Esophagus squamous epithelium (tissue), 5 donors: ENCODE measurements around the gene NPSR1. TPM values are rescaled to one million over a fixed set of nuclear protein-coding genes. Genes with fewer than 3 reads are reported as not detected.

Experiments
- DNase-seq: peaks from one replicate; lab custom pipeline; 2025; lab: John Stamatoyannopoulos, UW
- H3K27ac ChIP-seq, 4 donors: fragments of 200-600 bp; sonication (generic); one replicate each; pipeline ENCODE4 v1.5.1; 2016 to 2019; ENCODE audit warnings: mild to moderate bottlenecking in 1 of 4
- H3K27me3 ChIP-seq, 4 donors: fragments of 200-600 bp; sonication (generic); 1 replicate in 3 of 4; 2 replicates in 1 of 4; pipeline versions ENCODE4 v1.5.1 to v1.6.0; 2017 to 2021; ENCODE audit warnings: antibody characterized with exemption in 1 of 4
- H3K36me3 ChIP-seq, 3 donors: fragments of 200-600 bp; sonication (generic); one replicate each; pipeline ENCODE4 v1.5.1; 2016 to 2019
- H3K4me1 ChIP-seq, 3 donors: fragments of 200-600 bp; sonication (generic); one replicate each; pipeline ENCODE4 v1.5.1; 2017 to 2019
- H3K4me3 ChIP-seq, 4 donors: fragments of 200-600 bp; sonication (generic); 1 replicate in 3 of 4; 2 replicates in 1 of 4; pipeline ENCODE4 v1.5.1; 2016 to 2019; ENCODE audit warnings: mild to moderate bottlenecking in 2 of 4, moderate library complexity in 1 of 4
- H3K9me3 ChIP-seq, 3 donors: fragments of 200-600 bp; sonication (generic); one replicate each; pipeline ENCODE4 v1.5.1; 2016 to 2019
- CTCF ChIP-seq, 6 experiments: fragments of 450-650 bp in 4 of 6; fragments of 200-600 bp in 2 of 6; sonication (generic) in 2 of 6; IDR thresholded peaks; one replicate each; pipeline ENCODE4 v1.5.1; 2016 to 2019; ENCODE audit warnings: antibody characterized with exemption in 6 of 6, mild to moderate bottlenecking in 4 of 6, moderate library complexity in 4 of 6
- POLR2A ChIP-seq, 4 donors: fragments of 450-650 bp; IDR thresholded peaks; one replicate each; pipeline ENCODE4 v1.6.1; 2017; ENCODE audit warnings: antibody characterized with exemption in 4 of 4, mild to moderate bottlenecking in 4 of 4, moderate library complexity in 3 of 4
- WGBS, 2 donors: methylation state at CpG; one replicate each; pipeline ENCODE4 v1.1.5; 2018; 5-methylcytosine and 5-hydroxymethylcytosine counted together
- intact Hi-C: fragments of 100-400 bp; cut with DNase I; formaldehyde crosslinking; loops from one replicate; pipeline ENCODE4 v1.15.0; 2022
- total RNA-seq, 4 donors: library from RNA; depleted of rRNA; stranded (reverse); fragments of >200 nt; gene quantifications; one replicate each; pipeline ENCODE4 v1.1.0, GENCODE V29; 2016
- donor health status: DM: yes; HTN: yes; CAD: no.

NPSR1 gene
- total RNA-seq, 4 donors from 2014 or later, result not detected

GRCh38 chr7:34677491-34677890, 19.5 kb downstream of the NPSR1 start:
- Histone ChIP-seq H3K4me3 (no peak overlapping the region), H3K27me3 (no peaks in the 10 kb centered on the region), H3K9me3 (no peaks in the 10 kb centered on the region), H3K36me3 (no peaks in the 10 kb centered on the region), H3K27ac (no peak overlapping the region), H3K4me1 (no peaks in the 10 kb centered on the region)
- intact Hi-C loops, result no loop called here
- no peak for TF ChIP-seq POLR2A (IDR thresholded peaks at IDR 0.05)
- no peak for DNase-seq
- 38% methylated on average over 2 of the region's 2 CpGs for WGBS, 2 donors

- Histone ChIP-seq H3K27me3 (no peaks in the 10 kb centered on the region), H3K36me3 (no peaks in the 10 kb centered on the region), H3K4me3 (no peak overlapping the region), H3K4me1 (no peaks in the 10 kb centered on the region), H3K9me3 (no peaks in the 10 kb centered on the region), H3K27ac (no peak overlapping the region)
- WGBS, 2 donors, result 71 to 77% methylated on average over 2 of the region's 2 CpGs
- intact Hi-C loops, result no loop called here
- no peak for TF ChIP-seq CTCF (IDR thresholded peaks at IDR 0.05)
- TF ChIP-seq POLR2A (IDR thresholded peaks at IDR 0.05), result no peak
- no peak for DNase-seq
These were observed 29.5 kb downstream of the NPSR1 start for GRCh38 chr7:34687529-34687928.

- no peak overlapping the region for H3K27ac ChIP-seq
- H3K27me3 ChIP-seq, result no peaks in the 10 kb centered on the region
- 100% methylated on average over 1 of the region's 1 CpG for WGBS, 2 donors
- no peak for TF ChIP-seq POLR2A (IDR thresholded peaks at IDR 0.05)
- TF ChIP-seq CTCF (IDR thresholded peaks at IDR 0.05), result no peak
- H3K36me3 ChIP-seq, result no peaks in the 10 kb centered on the region
- peaks cover 0 to 6% (median 0%) of the 10 kb centered on the region in 3 donors for H3K9me3 ChIP-seq
- H3K4me1 ChIP-seq, result no peaks in the 10 kb centered on the region
- intact Hi-C loops, result no loop called here
- no peak overlapping the region for H3K4me3 ChIP-seq
- DNase-seq, result no peak
These were observed 38.4 kb downstream of the NPSR1 start for GRCh38 chr7:34696415-34696814.

- Histone ChIP-seq H3K9me3 (no peaks in the 10 kb centered on the region), H3K4me3 (no peak overlapping the region), H3K36me3 (no peaks in the 10 kb centered on the region), H3K27me3 (no peaks in the 10 kb centered on the region), H3K4me1 (no peaks in the 10 kb centered on the region), H3K27ac (no peak overlapping the region)
- DNase-seq, result no peak
- intact Hi-C loops, result no loop called here
- TF ChIP-seq POLR2A (IDR thresholded peaks at IDR 0.05) (no peak), CTCF (IDR thresholded peaks at IDR 0.05) (no peak)
- WGBS, 2 donors, result 29 to 46% methylated on average over 2 of the region's 2 CpGs
These were observed 51.8 kb downstream of the NPSR1 start for GRCh38 chr7:34709771-34710170.

GRCh38 chr7:34718867-34719266, 60.8 kb downstream of the NPSR1 start:
- Histone ChIP-seq H3K36me3 (no peaks in the 10 kb centered on the region), H3K27ac (no peak overlapping the region), H3K4me3 (no peak overlapping the region), H3K4me1 (peaks cover 0 to 4% (median 0%) of the 10 kb centered on the region in 3 donors), H3K27me3 (no peaks in the 10 kb centered on the region), H3K9me3 (no peaks in the 10 kb centered on the region)
- intact Hi-C loops, result no loop called here
- 0 to 17% methylated on average over 1 of the region's 1 CpG for WGBS, 2 donors
- TF ChIP-seq POLR2A (IDR thresholded peaks at IDR 0.05) (no peak), CTCF (IDR thresholded peaks at IDR 0.05) (no peak)
- DNase-seq, result no peak

GRCh38 chr7:34719636-34720035, 61.6 kb downstream of the NPSR1 start:
- peaks cover 0 to 9% (median 0%) of the 10 kb centered on the region in 3 donors for H3K4me1 ChIP-seq

More at GRCh38 chr7:34719636-34720035, 61.6 kb downstream of the NPSR1 start:
- TF ChIP-seq POLR2A (IDR thresholded peaks at IDR 0.05), result no peak
- TF ChIP-seq CTCF (IDR thresholded peaks at IDR 0.05), result no peak
- no peaks in the 10 kb centered on the region for H3K27me3 ChIP-seq
- H3K27ac ChIP-seq, result no peak overlapping the region
- no peak for DNase-seq
- 80 to 87% methylated on average over 3 of the region's 3 CpGs for WGBS, 2 donors
- H3K9me3 ChIP-seq, result no peaks in the 10 kb centered on the region
- no peak overlapping the region for H3K4me3 ChIP-seq
- no peaks in the 10 kb centered on the region for H3K36me3 ChIP-seq
- intact Hi-C loops, result no loop called here
